AG09309 (cell line): ENCODE results near the gene CFAP43.

Experiments
- DNase-seq: peaks from one replicate; pipeline ENCODE4 v3.0.0-alpha.2; 2010; ENCODE audit warnings: low read depth
- H3K4me3 ChIP-seq: 2 replicates; pipeline ENCODE4 v1.5.1; 2011; ENCODE audit warnings: mild to moderate bottlenecking, low read depth, low read length, moderate library complexity; ENCODE audit not compliant: control insufficient read depth
- CTCF ChIP-seq: IDR thresholded peaks from 2 replicates; pipeline ENCODE4 v1.5.1; 2011; ENCODE audit warnings: mild to moderate bottlenecking, low read depth, low read length, inconsistent platforms; ENCODE audit not compliant: insufficient read depth, control insufficient read depth; ENCODE audit errors: missing control alignments

The CFAP43 gene

GRCh38 chr10:104109908-104110662 lies 122.1 kb downstream of the CFAP43 start:
- peak; percentile 41 for DNase-seq
- H3K4me3 ChIP-seq, result no peak overlapping the region
- TF ChIP-seq CTCF, result no peak

- H3K4me3 ChIP-seq, result no peak overlapping the region
- DNase-seq, result no peak
- TF ChIP-seq CTCF, result no peak
These were observed 127.2 kb downstream of the CFAP43 start for GRCh38 chr10:104104926-104105325.

GRCh38 chr10:104104418-104104817 lies 127.7 kb downstream of the CFAP43 start:
- H3K4me3 ChIP-seq, result no peak overlapping the region
- no peak for TF ChIP-seq CTCF
- DNase-seq, result no peak

DNA sequence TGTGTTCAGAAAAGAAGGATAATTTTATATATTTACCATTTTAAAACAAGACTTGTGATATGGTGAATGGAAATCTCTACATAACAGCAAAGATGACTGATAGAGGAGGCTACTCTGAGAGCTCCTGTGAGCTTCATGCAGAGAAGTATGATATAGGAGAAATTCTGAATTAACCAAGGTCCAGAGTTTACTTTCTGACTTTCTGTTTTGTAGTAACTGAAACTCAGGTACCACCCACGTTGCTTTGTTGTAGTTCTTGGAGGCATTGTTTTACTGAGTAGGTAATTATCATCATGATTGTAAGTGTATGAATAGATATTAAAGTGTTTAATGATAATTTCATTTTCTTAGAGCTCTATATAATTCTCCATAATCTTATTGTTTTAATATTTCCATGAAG lies 128.2 kb downstream of the CFAP43 start:
- H3K4me3 ChIP-seq, result no peak overlapping the region
- no peak for TF ChIP-seq CTCF
- DNase-seq, result no peak

DNA sequence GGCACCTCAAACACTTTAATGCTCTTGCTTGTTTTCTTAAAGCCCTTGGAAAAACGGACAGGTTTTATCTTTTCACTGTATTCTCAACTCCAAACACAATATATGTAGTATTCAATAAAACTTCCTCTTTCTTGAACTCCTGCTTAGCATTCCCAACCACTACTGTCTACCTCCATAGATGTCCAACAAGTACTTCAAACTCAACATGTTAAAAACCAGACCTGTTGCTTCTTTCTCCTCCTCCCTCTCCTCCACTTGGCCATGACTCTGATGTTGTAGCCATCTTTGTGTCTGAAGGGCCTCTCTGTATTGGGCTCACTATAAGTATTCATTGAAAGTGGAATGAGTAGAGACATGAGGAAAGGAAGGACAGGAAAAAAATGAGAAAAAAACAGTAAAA lies 130.3 kb downstream of the CFAP43 start:
- no peak for TF ChIP-seq CTCF
- no peak overlapping the region for H3K4me3 ChIP-seq

DNA sequence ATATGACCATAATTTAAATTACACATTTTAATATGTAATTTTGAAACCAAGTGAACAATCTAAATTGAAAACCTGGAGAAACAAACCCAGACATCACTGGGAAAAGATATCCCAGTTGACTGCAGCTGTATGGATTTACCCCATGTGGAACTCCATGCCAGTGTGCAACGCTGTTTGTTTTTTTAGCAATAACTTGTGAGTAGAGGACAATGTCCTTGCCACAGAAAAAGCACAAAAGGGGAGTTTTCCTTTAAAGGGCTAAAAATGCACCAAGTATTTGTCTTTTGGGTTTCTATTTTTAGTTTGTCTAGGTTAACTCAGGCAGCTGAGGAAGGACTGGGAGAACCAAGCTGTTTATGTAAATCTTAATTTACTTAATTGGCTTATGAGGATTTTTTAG lies 131.4 kb downstream of the CFAP43 start:
- no peak for DNase-seq
- TF ChIP-seq CTCF, result no peak
- H3K4me3 ChIP-seq, result no peak overlapping the region

More for the DNA sequence above, 130.3 kb downstream of the CFAP43 start:
- DNase-seq, result no peak
